ENCODE data around the gene DENND1A.
"Not testable (repeated sequence)": the region's sequence is repeated elsewhere in the genome, so short reads cannot be mapped to it uniquely, and the experiment has no call there.

The DENND1A gene

DNA sequence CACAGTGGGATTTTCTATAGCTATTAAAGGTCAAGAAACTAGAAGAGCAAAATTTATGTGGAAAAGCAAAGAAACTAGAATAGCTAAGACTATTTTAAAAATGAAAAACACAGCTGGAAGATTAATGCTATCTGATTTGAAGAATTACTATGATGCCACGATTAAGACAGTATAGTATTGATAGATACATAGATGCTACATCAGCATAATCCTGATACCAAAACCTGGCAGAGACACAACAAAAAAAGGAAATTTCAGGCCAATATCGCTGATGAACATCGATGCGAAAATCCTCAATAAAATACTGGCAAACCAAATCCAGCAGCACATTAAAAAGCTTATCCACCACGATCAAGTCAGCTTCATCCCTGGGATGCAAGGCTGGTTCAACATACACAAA, 201.4 kb downstream of the DENND1A start:
- not testable (repeated sequence) for H3K4me2 ChIP-seq (ENCODE audit: low read length); H3K9me3 ChIP-seq (replicated peaks; ENCODE audit: low read length); H3K4me1 ChIP-seq (ENCODE audit: control insufficient read depth, insufficient read depth, low read length); H3K36me3 ChIP-seq (ENCODE audit: insufficient read depth, low read length); H3K4me3 ChIP-seq (ENCODE audit: low read length); H3K9ac ChIP-seq (ENCODE audit: low read depth, low read length); H3K27me3 ChIP-seq (ENCODE audit: control insufficient read depth, insufficient read depth, low read length)

DNA sequence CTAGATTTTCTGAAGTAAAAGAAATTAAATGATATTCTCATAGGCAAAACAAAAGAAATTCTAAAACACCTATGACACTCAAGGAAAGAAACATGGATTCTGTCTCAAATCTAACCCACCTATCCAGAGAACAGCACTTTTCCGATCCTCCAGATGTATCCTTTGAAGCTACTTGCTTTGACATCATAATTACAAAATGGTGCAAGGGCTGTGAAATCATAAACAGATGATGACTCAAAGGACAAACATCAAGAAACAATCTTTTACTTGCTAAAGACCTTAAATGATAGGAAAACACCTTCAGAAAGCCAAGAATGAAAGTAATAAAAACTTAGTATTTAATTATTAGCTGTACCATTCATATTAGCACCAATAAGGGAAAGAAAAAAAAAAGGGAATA, 202.6 kb downstream of the DENND1A start:
- Histone ChIP-seq H3K9ac (ENCODE audit: low read depth, low read length) (no peak overlapping the region), H3K36me3 (ENCODE audit: insufficient read depth, low read length) (no peaks in the 10 kb centered on the region), H3K9me3 (replicated peaks; ENCODE audit: low read length) (no peaks in the 10 kb centered on the region), H3K4me1 (ENCODE audit: control insufficient read depth, insufficient read depth, low read length) (peaks cover 5% of the 10 kb centered on the region), H3K27me3 (ENCODE audit: control insufficient read depth, insufficient read depth, low read length) (no peaks in the 10 kb centered on the region), H3K4me2 (ENCODE audit: low read length) (no peak overlapping the region), H3K4me3 (ENCODE audit: low read length) (no peak overlapping the region)

DNA sequence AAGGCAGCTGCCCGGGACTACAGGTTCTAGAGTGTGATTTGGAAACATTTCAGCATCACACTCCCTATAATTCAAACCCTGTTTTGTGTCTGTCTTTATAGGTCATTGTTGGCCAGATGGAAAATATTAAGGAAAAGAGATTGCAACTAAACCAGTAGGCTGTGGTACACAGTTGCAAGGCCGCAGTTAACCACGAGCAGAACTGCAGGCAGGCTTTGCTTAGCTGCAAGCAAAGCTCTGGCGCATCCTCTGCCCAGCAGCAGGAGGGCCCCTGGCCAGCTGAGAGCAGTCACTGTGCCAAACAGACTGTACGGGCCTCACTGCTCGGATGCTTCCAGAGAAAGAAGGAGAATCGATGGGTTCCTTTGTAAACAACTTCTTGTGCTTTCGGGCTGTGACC, 204.5 kb downstream of the DENND1A start:
- no peaks in the 10 kb centered on the region for H3K27me3 ChIP-seq (ENCODE audit: control insufficient read depth, insufficient read depth, low read length)
- no peaks in the 10 kb centered on the region for H3K36me3 ChIP-seq (ENCODE audit: insufficient read depth, low read length)

DNA sequence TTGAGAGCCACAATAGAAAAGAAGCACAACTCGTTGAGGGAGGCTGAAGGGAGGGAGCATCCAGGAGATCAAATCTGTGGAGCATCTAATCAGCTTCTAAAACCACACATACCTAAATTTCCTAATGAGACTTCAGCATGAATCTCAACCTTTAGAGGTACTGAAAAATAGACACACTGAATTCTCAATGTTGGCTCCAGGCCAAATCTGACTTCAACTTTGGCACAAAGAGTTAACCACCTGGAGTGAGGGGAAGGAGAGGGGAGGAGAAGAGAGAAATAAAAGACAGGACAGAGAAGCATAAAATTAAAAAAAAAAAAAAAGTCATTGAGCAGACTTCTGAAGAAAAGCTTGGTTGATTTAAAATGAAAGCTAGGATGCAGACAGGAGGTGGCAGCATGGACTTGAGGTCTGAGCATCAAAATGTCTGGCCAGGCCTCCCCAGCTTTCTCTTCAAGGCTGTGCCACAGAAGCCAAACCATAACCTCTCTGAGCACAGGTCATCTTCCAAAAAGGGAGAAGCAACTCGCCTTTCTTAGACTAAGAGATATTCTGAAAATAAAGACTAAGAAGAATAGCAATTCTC, 205.6 kb downstream of the DENND1A start:
- H3K4me3 ChIP-seq (ENCODE audit: low read length): no peak overlapping the region
- no peaks in the 10 kb centered on the region for H3K36me3 ChIP-seq (ENCODE audit: insufficient read depth, low read length)
- H3K9ac ChIP-seq (ENCODE audit: low read depth, low read length): no peak overlapping the region
- H3K4me2 ChIP-seq (ENCODE audit: low read length): no peak overlapping the region
- peaks cover 5% of the 10 kb centered on the region for H3K4me1 ChIP-seq (ENCODE audit: control insufficient read depth, insufficient read depth, low read length)
- no peaks in the 10 kb centered on the region for H3K9me3 ChIP-seq (replicated peaks; ENCODE audit: low read length)
- H3K27me3 ChIP-seq (ENCODE audit: control insufficient read depth, insufficient read depth, low read length): no peaks in the 10 kb centered on the region

More for the DNA sequence above, 204.5 kb downstream of the DENND1A start:
- peaks cover 5% of the 10 kb centered on the region for H3K4me1 ChIP-seq (ENCODE audit: control insufficient read depth, insufficient read depth, low read length)
- H3K4me2 ChIP-seq (ENCODE audit: low read length): no peak overlapping the region
- H3K9ac ChIP-seq (ENCODE audit: low read depth, low read length): no peak overlapping the region
- no peaks in the 10 kb centered on the region for H3K9me3 ChIP-seq (replicated peaks; ENCODE audit: low read length)
- H3K4me3 ChIP-seq (ENCODE audit: low read length): no peak overlapping the region

DNA sequence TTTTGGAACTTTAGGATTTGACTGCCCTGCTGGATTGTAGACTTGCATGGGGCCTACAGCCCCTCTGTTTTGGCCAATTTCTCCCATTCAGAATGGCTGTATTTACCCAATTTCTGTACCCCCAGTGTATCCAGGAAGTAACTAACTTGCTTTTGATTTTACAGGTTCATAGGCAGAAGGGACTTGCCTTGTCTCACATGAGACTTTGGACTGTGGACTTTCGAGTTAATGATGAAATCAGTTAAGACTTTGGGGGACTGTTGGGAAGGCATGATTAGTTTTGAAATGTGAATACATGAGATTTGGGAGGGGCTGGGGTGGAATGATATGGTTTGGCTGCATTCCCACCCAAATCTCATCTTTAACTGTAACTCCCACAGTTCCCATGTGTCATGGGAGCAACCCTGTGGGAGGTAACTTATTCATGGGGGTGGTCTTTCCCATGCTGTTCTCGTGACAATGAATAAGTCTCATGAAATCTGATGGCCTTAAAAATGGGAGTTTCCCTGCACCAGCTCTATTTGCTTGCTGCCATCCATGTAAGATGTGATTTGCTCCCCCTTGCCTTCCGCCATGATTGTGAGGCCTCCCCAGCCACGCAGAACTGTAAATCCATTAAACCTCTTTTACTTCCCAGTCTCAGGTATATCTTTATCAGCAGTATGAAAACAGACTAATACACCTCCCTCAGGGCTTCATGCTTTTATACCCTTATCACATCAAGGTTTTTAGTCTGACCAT, 206.6 kb downstream of the DENND1A start:
- peaks cover 5% of the 10 kb centered on the region for H3K4me1 ChIP-seq (ENCODE audit: control insufficient read depth, insufficient read depth, low read length)
- H3K9me3 ChIP-seq (replicated peaks; ENCODE audit: low read length): no peaks in the 10 kb centered on the region
- no peaks in the 10 kb centered on the region for H3K36me3 ChIP-seq (ENCODE audit: insufficient read depth, low read length)
- H3K4me2 ChIP-seq (ENCODE audit: low read length): no peak overlapping the region
- no peak overlapping the region for H3K9ac ChIP-seq (ENCODE audit: low read depth, low read length)
- no peaks in the 10 kb centered on the region for H3K27me3 ChIP-seq (ENCODE audit: control insufficient read depth, insufficient read depth, low read length)
- H3K4me3 ChIP-seq (ENCODE audit: low read length): no peak overlapping the region

DNA sequence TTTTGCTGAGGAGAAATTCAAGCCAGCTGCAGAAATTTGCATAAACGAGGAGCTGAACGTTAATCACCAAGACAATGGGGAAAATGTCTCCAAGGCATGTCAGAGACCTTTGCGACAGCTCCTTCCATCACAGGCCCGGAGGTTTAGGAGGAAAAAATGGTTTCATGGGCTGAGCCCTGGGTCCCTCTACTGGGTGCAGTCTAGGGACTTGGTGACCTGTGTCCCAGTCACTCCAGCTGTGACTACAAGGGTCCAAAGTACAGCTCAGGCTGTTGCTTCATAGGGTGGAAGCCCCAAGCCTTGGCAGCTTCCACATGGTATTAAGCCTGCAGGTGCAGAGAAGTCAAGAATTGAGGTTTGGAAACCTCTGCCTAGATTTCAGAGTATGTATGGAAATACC, 207.5 kb downstream of the DENND1A start:
- Histone ChIP-seq H3K4me2 (ENCODE audit: low read length) (no peak overlapping the region), H3K9ac (ENCODE audit: low read depth, low read length) (no peak overlapping the region), H3K36me3 (ENCODE audit: insufficient read depth, low read length) (no peaks in the 10 kb centered on the region)

DNA sequence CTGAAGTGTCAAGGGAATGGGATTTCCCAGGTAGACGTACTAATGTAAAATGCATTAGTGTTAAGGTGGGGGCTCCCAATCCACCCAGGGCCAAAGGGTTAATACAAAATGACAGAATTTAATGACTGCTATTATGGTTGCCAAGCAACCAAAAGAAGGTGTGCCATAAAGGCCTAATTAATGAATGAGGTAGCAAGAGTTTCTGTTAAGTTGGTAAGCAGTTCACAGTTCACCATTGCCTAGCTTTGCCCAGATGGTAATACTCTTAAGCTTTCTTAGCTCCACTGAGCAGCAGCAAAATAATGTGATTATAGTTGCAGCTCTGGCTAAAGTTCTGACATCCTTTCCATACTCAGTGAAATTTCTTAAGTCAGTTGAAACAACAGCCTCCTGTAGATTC, 211.7 kb downstream of the DENND1A start:
- H3K27me3 ChIP-seq (ENCODE audit: control insufficient read depth, insufficient read depth, low read length): no peaks in the 10 kb centered on the region
- no peak overlapping the region for H3K4me2 ChIP-seq (ENCODE audit: low read length)
- no peak overlapping the region for H3K9ac ChIP-seq (ENCODE audit: low read depth, low read length)
- H3K4me1 ChIP-seq (ENCODE audit: control insufficient read depth, insufficient read depth, low read length): no peaks in the 10 kb centered on the region
- no peaks in the 10 kb centered on the region for H3K36me3 ChIP-seq (ENCODE audit: insufficient read depth, low read length)
- H3K9me3 ChIP-seq (replicated peaks; ENCODE audit: low read length): no peaks in the 10 kb centered on the region
- no peak overlapping the region for H3K4me3 ChIP-seq (ENCODE audit: low read length)

More for the DNA sequence above, 207.5 kb downstream of the DENND1A start:
- peaks cover 5% of the 10 kb centered on the region for H3K4me1 ChIP-seq (ENCODE audit: control insufficient read depth, insufficient read depth, low read length)
- H3K9me3 ChIP-seq (replicated peaks; ENCODE audit: low read length): no peaks in the 10 kb centered on the region
- H3K27me3 ChIP-seq (ENCODE audit: control insufficient read depth, insufficient read depth, low read length): no peaks in the 10 kb centered on the region
- no peak overlapping the region for H3K4me3 ChIP-seq (ENCODE audit: low read length)

GRCh38 chr9:123717581-123718175, 212.2 kb downstream of the DENND1A start:
- Histone ChIP-seq H3K27me3 (ENCODE audit: control insufficient read depth, insufficient read depth, low read length) (no peaks in the 10 kb centered on the region), H3K4me1 (ENCODE audit: control insufficient read depth, insufficient read depth, low read length) (no peaks in the 10 kb centered on the region), H3K4me3 (ENCODE audit: low read length) (no peak overlapping the region), H3K9me3 (replicated peaks; ENCODE audit: low read length) (no peaks in the 10 kb centered on the region), H3K36me3 (ENCODE audit: insufficient read depth, low read length) (no peaks in the 10 kb centered on the region), H3K4me2 (ENCODE audit: low read length) (no peak overlapping the region), H3K9ac (ENCODE audit: low read depth, low read length) (no peak overlapping the region)

- H3K4me3 ChIP-seq (ENCODE audit: low read length): no peak overlapping the region
- H3K9ac ChIP-seq (ENCODE audit: low read depth, low read length): no peak overlapping the region
Measured at GRCh38 chr9:123716339-123716945, 213.5 kb downstream of the DENND1A start.

DNA sequence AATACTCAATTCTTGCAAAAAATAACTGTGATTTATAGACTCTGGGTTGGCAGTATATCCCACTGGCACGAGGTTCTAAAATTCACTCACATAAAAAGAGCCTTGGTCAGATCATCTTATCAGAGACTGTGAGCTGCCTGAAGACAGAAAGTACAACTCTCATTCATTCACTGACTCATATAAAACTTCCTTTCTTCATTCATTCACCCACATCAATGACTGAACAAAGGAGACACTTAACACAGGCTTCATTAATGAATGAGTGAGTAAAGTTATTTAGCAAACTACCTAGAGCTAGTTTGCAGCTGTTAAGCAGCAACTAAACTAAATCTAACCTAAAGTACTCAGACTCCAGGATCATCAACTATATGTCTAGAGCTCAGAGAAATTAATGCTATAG, 214.7 kb downstream of the DENND1A start:
- H3K27me3 ChIP-seq (ENCODE audit: control insufficient read depth, insufficient read depth, low read length): no peaks in the 10 kb centered on the region
- H3K9ac ChIP-seq (ENCODE audit: low read depth, low read length): no peak overlapping the region
- no peaks in the 10 kb centered on the region for H3K9me3 ChIP-seq (replicated peaks; ENCODE audit: low read length)
- H3K36me3 ChIP-seq (ENCODE audit: insufficient read depth, low read length): no peaks in the 10 kb centered on the region
- H3K4me2 ChIP-seq (ENCODE audit: low read length): no peak overlapping the region
- H3K4me1 ChIP-seq (ENCODE audit: control insufficient read depth, insufficient read depth, low read length): no peaks in the 10 kb centered on the region
- H3K4me3 ChIP-seq (ENCODE audit: low read length): no peak overlapping the region

More at GRCh38 chr9:123716339-123716945, 213.5 kb downstream of the DENND1A start:
- no peak overlapping the region for H3K4me2 ChIP-seq (ENCODE audit: low read length)
- H3K27me3 ChIP-seq (ENCODE audit: control insufficient read depth, insufficient read depth, low read length): no peaks in the 10 kb centered on the region
- no peaks in the 10 kb centered on the region for H3K4me1 ChIP-seq (ENCODE audit: control insufficient read depth, insufficient read depth, low read length)
- no peaks in the 10 kb centered on the region for H3K9me3 ChIP-seq (replicated peaks; ENCODE audit: low read length)
- no peaks in the 10 kb centered on the region for H3K36me3 ChIP-seq (ENCODE audit: insufficient read depth, low read length)

GRCh38 chr9:123713282-123713681, 216.6 kb downstream of the DENND1A start:
- H3K4me2 ChIP-seq (ENCODE audit: low read length): no peak overlapping the region
- H3K36me3 ChIP-seq (ENCODE audit: insufficient read depth, low read length): no peaks in the 10 kb centered on the region
- H3K4me1 ChIP-seq (ENCODE audit: control insufficient read depth, insufficient read depth, low read length): no peaks in the 10 kb centered on the region
- H3K4me3 ChIP-seq (ENCODE audit: low read length): no peak overlapping the region
- no peaks in the 10 kb centered on the region for H3K9me3 ChIP-seq (replicated peaks; ENCODE audit: low read length)
- no peaks in the 10 kb centered on the region for H3K27me3 ChIP-seq (ENCODE audit: control insufficient read depth, insufficient read depth, low read length)
- no peak overlapping the region for H3K9ac ChIP-seq (ENCODE audit: low read depth, low read length)

Data from skeletal muscle satellite cell (primary cell).